ENCODE measurements around the gene GYPA. TPM values are rescaled to one million over a fixed set of nuclear protein-coding genes. Genes with fewer than 3 reads are reported as not detected.
"Not testable (repeated sequence)": the region's sequence is repeated elsewhere in the genome, so short reads cannot be mapped to it uniquely, and the experiment has no call there.

GYPA gene
- total RNA-seq, 2 experiments from 2014 or later, result not detected

DNA sequence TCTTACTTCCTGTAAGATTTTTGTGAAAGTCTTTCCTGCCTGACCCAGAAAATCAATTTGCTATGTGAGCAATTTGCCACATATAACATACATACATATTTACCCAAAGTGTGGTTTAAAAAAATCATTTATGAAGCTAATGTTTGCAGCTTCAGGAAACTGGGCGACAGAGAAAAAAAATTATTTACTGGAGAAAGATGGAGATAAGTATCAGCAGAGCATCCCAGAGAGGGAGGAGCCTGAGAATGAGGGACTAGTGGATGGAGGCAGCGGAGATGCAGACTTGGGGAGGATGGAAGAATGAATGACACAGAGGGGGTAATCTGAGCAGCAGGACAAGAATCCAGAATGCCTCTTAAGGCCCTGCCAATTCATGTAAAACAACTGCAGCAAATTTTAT is 975 bp upstream of the GYPA start:
- DNase-seq (no peak), ATAC-seq (no peak)
- Mint-ChIP-seq H3K4me3 (no peak overlapping the region), H3K27ac (no peak overlapping the region), H3K36me3 (no peaks in the 10 kb centered on the region), H3K27me3 (peaks cover 12% of the 10 kb centered on the region), H3K4me1 (no peaks in the 10 kb centered on the region), H3K9me3 (ENCODE audit: low read depth) (no peaks in the 10 kb centered on the region)
- CTCF ChIA-PET, result no interaction called here

DNA sequence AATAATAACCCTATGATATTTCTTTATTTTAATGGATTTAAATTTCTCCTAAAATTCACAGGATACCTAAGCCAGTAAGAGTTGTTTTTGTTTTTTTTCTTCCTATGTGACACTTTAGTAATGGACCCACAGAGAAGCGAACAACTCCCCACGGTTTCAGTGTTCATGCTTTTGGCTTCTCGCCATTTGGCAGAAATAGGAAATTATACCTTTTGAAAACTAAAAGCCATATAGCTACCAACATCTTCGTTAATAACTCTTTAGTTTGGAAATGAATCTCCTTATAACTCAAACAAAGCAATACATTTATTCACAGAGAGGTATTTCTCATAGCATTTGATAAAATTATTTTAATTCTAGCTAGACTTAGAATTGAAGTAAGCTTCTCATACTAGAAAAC is 527 bp downstream of the GYPA start:
- H3K36me3 Mint-ChIP-seq; CTCF ChIA-PET; DNase-seq; H3K4me1 Mint-ChIP-seq; H3K4me3 Mint-ChIP-seq; H3K9me3 Mint-ChIP-seq (ENCODE audit: low read depth); H3K27ac Mint-ChIP-seq; ATAC-seq: not testable (repeated sequence)
- H3K27me3 Mint-ChIP-seq, result peaks cover 13% of the 10 kb centered on the region

DNA sequence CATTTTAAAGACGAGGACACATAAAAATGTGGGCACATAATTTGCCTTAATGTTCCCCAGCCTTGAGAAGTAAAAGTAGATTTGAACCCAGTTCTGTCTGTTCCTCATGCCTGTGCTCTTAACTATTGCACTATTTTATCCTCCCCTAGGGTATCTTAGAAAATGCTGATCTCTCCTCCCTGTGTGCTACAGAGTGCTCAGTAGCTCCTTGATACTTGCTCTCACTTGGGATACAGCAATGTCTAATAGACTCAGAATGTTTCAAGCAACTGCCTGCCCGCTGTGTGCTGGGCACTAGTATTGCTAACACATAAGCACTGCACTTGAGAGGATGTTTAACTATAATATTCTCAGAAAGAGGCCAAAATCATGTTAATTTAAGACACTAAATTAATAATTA is 971 bp downstream of the GYPA start:
- DNase-seq; CTCF ChIA-PET; H3K4me1 Mint-ChIP-seq; H3K9me3 Mint-ChIP-seq (ENCODE audit: low read depth); H3K27ac Mint-ChIP-seq; ATAC-seq; H3K4me3 Mint-ChIP-seq; H3K36me3 Mint-ChIP-seq: not testable (repeated sequence)
- peaks cover 11% of the 10 kb centered on the region for H3K27me3 Mint-ChIP-seq

DNA sequence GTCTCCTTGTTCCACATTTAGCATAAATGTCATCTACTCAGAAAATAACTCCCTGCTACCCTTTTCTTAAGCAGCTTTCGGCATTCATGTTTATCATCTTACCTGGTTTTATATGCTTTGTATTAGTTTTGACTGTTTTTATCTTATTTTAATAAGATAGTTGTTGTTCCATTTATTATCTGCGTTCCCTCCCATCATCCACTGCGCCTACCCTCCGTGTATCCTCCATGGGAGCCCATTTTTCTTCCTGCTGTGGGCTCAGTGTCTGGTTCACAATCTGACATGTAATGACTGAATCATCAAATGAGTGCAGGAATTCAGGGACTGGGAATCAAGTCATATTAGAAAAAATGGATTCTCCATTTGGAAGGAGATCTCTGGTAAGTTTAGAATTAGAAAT is 2.3 kb downstream of the GYPA start:
- H3K4me3 Mint-ChIP-seq; H3K4me1 Mint-ChIP-seq; ATAC-seq; H3K9me3 Mint-ChIP-seq (ENCODE audit: low read depth); H3K36me3 Mint-ChIP-seq; CTCF ChIA-PET; DNase-seq; H3K27ac Mint-ChIP-seq: not testable (repeated sequence)
- peaks cover 11% of the 10 kb centered on the region for H3K27me3 Mint-ChIP-seq

DNA sequence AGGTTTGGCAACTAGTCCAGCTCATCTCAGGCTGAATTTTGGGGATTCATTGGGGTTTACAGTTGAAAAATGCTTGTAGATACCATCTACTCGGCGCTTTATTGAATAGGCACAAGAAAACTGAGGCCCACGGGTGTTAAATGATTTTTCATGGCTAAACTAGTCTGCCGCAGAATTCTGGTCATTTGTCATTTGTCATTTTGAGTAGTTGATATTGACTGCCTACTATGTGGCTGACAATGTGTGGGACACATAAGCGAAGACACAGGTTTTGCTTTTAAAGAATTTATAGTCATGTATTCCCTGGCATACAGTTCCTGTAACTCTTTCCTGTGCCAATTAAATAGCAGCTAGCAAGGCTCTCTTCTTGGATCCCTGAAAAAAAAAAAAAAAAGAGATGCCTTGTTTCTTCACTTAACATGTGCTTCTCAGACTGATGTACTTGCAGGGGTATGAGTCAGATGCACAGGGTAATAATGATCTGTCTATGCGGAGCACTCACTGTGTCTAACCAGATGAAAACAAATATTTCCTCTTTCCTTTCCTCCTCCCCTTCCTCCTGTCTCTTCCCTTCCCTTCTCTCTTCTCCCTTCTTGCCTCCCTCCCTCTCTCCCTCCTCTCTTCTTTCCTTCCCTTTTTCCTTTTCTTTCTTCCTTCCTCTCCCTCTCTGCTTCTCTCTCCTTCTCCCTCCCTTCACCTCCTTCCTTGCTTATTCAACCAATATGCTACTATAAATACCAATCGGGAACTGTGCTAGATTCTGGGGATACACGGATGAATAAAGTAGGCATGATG is 3.2 kb downstream of the GYPA start:
- H3K36me3 Mint-ChIP-seq; DNase-seq; H3K27ac Mint-ChIP-seq; ATAC-seq; H3K9me3 Mint-ChIP-seq (ENCODE audit: low read depth); H3K4me3 Mint-ChIP-seq; H3K4me1 Mint-ChIP-seq; CTCF ChIA-PET: not testable (repeated sequence)
- peaks cover 11% of the 10 kb centered on the region for H3K27me3 Mint-ChIP-seq

DNA sequence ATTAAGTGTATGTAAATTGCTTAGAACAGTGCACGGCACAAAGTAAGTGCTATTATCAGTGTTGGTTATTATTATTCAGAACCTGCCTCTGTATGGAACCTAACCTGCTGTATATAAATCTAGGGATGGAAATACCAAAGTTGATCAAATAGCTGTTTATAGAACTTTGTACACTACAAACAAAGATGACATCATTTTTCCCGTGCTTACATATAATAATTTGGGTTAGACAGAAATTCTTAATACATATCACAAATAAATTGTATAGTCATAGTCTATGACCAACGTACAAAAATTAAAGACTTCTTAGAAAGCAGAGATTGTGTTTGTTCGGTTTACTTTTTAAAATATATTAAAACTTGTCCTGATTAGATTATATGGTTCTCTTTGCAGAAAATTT is 4.3 kb downstream of the GYPA start:
- H3K27me3 Mint-ChIP-seq; H3K27ac Mint-ChIP-seq; CTCF ChIA-PET; DNase-seq; H3K9me3 Mint-ChIP-seq (ENCODE audit: low read depth); H3K36me3 Mint-ChIP-seq; H3K4me1 Mint-ChIP-seq; ATAC-seq; H3K4me3 Mint-ChIP-seq: not testable (repeated sequence)

DNA sequence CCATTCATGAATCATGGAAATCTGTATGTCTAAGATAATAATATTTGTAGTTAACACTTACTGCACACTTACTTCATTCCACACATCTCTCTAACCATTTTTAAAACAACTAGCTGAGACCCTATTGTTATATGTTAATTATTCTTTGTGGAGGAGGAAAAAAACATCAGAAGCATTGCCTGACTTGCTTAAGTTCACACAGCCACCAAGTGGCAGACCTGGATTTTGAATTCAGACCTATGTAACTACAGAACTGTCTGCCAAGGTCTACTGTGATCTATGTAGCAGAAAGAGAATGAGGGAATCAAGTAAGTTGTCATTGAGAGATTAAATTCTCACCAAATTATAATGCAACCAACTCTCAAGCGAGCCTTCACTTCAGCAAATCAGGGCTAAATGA is 10.4 kb downstream of the GYPA start:
- H3K27me3 Mint-ChIP-seq; H3K4me3 Mint-ChIP-seq; DNase-seq; H3K27ac Mint-ChIP-seq; H3K36me3 Mint-ChIP-seq; H3K9me3 Mint-ChIP-seq (ENCODE audit: low read depth); H3K4me1 Mint-ChIP-seq; ATAC-seq; CTCF ChIA-PET: not testable (repeated sequence)

DNA sequence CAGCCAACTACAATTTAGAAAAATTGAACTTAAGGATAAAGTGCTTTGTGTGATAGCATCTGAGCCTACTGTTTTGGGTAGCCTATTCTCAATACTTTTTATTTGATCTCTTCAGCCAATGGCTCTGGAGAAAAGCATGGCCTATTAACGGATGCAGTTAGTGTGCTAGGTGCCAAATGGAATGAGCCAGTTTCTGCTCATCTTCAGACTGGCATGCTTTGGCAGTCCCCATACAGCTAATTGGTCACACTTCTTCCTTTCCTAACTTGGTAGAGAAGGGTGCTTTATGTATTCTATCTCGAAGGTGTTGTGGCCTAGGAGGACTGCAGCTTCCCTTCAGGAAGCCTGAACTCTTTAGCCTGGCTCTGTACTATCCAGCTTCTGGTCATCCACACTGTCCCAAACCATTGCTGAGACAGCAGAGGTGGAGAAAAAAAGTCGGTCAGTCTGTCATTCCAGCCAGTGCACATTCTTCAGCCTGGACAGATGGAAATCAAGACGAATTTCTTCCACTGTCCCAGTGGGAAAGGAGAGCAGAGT is 11.1 kb downstream of the GYPA start:
- H3K27me3 Mint-ChIP-seq; CTCF ChIA-PET; H3K9me3 Mint-ChIP-seq (ENCODE audit: low read depth); ATAC-seq; H3K4me1 Mint-ChIP-seq; DNase-seq; H3K27ac Mint-ChIP-seq; H3K36me3 Mint-ChIP-seq; H3K4me3 Mint-ChIP-seq: not testable (repeated sequence)

DNA sequence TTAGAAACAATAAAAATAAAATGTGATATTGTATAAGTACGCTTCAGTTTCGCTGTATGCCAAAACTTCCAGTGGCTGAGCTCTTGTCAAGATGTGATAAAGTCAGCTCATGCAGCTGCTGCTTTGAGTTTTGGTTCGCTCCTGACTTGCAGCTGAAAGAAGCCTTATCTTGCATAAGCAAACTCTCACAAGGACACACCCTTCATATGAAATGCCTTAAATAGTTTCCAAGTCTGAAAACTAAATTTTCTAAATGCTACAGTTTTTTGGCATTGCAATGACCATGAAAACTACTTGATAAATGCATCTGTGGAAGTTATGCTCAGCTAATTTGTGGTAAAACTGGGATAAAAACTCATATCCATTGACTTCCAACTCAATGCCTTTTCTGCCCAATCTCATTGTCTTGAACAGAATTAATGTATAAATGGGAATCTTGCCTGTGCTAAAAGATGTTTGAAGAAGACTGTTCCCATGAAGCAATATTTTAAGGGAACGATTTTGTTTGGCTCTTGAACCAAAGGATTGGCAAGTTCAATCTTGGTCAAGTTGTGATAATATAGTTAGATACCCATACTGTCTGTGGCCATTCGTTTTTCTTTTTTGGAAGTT is 11.7 kb downstream of the GYPA start:
- H3K27ac Mint-ChIP-seq; H3K36me3 Mint-ChIP-seq; H3K27me3 Mint-ChIP-seq; CTCF ChIA-PET; H3K4me3 Mint-ChIP-seq; DNase-seq; ATAC-seq; H3K9me3 Mint-ChIP-seq (ENCODE audit: low read depth); H3K4me1 Mint-ChIP-seq: not testable (repeated sequence)

DNA sequence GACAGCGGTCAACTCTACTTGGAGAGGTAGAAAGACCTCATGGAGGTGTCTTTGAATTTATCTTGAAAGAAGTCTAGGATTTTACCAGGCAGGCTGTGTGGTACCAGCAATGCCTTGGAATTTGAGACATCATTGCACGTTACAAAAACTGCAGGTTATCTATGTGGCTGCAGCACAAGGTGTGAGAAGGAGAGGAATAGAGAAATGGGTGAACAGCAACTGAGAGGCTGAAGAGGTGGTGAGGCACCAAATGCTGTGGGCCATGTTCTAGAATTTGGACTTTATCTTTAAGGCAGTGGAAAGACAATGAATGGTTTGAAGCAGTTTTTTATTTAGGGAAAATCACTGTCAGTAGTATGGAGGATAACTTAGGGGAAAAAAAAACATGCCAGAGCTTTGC is 15.4 kb downstream of the GYPA start:
- CTCF ChIA-PET; H3K9me3 Mint-ChIP-seq (ENCODE audit: low read depth); H3K4me1 Mint-ChIP-seq; H3K27ac Mint-ChIP-seq; ATAC-seq; H3K4me3 Mint-ChIP-seq; DNase-seq; H3K27me3 Mint-ChIP-seq; H3K36me3 Mint-ChIP-seq: not testable (repeated sequence)

DNA sequence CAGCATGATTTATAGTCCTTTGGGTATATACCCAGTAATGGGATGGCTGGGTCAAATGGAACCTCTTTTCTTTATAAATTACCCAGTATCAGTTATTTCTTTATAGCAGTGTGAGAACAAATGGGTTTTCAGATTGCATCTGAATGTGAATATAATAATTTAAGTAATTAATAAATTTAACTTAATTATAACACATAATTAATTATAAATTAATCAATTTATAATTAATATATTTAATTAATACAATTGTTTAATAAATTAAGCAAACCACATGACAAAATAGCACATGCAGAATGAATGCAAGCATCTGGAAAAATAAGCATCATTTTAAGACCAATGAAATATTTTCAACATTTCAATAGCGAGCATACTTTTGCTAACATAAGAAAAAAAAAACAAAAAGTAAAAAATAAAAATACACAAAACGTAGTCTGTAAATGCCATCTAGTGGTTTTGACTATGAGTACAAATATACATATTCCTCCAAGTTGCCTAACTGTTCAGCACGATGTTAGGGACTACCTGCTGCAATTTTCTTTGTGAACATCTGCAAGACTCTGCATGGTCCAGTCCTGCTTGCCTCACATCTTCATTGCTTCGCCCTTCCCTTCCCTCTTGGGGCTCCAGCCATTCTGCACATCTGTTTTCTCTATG is 16.4 kb downstream of the GYPA start:
- H3K27me3 Mint-ChIP-seq; H3K36me3 Mint-ChIP-seq; H3K4me3 Mint-ChIP-seq; H3K27ac Mint-ChIP-seq; H3K4me1 Mint-ChIP-seq; H3K9me3 Mint-ChIP-seq (ENCODE audit: low read depth); ATAC-seq; CTCF ChIA-PET; DNase-seq: not testable (repeated sequence)

DNA sequence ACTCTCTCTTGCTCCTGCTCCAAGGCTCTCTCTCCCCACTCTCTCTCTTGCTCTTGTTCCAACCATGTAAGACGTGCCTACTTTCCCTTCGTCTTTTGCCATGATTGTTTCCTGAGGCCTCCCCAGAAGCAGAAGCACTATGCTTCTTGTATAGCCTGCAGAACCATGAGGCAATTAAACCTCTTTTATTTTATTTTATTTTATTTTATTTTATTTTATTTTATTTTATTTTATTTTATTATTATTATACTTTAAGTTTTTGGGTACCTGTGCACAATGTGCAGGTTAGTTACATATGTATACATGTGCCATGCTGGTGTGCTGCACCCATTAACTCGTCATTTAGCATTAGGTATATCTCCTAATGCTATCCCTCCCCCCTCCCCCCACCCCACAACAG is 17.2 kb downstream of the GYPA start:
- H3K27me3 Mint-ChIP-seq; CTCF ChIA-PET; H3K4me3 Mint-ChIP-seq; H3K4me1 Mint-ChIP-seq; H3K27ac Mint-ChIP-seq; H3K36me3 Mint-ChIP-seq; DNase-seq; H3K9me3 Mint-ChIP-seq (ENCODE audit: low read depth); ATAC-seq: not testable (repeated sequence)

DNA sequence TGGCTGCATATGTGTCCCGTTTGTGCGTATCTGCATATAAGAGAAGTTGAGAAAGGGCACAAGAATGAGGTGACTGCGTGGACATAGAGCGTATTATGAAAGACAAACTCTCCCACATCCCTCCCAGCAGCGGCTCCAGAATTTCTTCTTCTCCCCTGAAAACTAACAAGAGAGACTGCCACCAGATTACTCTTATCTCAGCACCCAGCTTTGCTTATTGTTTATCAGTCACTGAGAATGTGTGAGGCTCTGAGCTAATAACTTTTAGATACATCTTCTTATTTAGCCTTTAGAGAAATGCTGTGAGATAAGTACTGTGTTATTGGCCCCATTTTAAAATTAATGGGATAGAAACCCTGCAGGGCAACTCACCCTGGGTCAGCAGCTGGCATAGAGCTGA is 20.8 kb downstream of the GYPA start:
- DNase-seq; CTCF ChIA-PET; H3K27ac Mint-ChIP-seq; H3K4me1 Mint-ChIP-seq; ATAC-seq; H3K9me3 Mint-ChIP-seq (ENCODE audit: low read depth); H3K4me3 Mint-ChIP-seq; H3K36me3 Mint-ChIP-seq; H3K27me3 Mint-ChIP-seq: not testable (repeated sequence)

DNA sequence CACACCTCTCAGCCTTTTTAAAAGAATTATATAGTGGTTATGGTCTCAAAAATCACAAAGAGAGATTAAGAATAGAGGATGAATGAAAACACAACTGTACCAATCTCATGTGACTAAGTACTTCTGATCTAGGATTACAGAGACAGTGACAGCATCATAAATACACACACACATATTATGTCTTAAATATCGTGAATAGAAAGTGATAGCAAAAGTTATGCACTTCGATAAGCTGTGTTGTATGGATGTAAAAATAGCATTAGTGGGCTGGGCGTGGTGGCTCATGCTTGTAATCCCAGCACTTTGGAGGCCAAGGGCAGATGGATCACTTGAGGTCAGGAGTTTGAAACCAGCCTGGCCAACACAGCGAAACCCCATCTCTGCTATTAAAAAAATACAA is 25.0 kb downstream of the GYPA start:
- no peaks in the 10 kb centered on the region for H3K9me3 Mint-ChIP-seq (ENCODE audit: low read depth)
- no peaks in the 10 kb centered on the region for H3K36me3 Mint-ChIP-seq
- DNase-seq (no peak), ATAC-seq (no peak)
- no peak overlapping the region for H3K27ac Mint-ChIP-seq
- peaks cover 19% of the 10 kb centered on the region for H3K27me3 Mint-ChIP-seq
- H3K4me3 Mint-ChIP-seq, result no peak overlapping the region
- CTCF ChIA-PET, result no interaction called here
- H3K4me1 Mint-ChIP-seq, result peaks cover 1% of the 10 kb centered on the region

Measured in activated CD8-positive, alpha-beta memory T cell treated with anti-CD3 and anti-CD28 coated beads, Interleukin-2, amount 10 ng/mL, durations not matched to agents 7 days and 5 days (primary cell).